Body of pancreas (tissue), 4 donors: ENCODE results near the gene KCNQ5.

Experiments
- POLR2A ChIP-seq, 3 donors: fragments of 450-650 bp; IDR thresholded peaks; one replicate each; pipeline ENCODE4 v1.6.1; 2016; ENCODE audit warnings: antibody characterized with exemption in 3 of 3, mild to moderate bottlenecking in 2 of 3
- TF ChIP-seq, protein P1 (sequence below), 7 experiments: fragments of 450-650 bp in 4 of 7; fragments of 200-600 bp in 3 of 7; sonication (generic) in 3 of 7; IDR thresholded peaks; one replicate each; pipeline ENCODE4 v1.5.1; 2016 to 2019; ENCODE audit warnings: antibody characterized with exemption in 7 of 7

DNA sequence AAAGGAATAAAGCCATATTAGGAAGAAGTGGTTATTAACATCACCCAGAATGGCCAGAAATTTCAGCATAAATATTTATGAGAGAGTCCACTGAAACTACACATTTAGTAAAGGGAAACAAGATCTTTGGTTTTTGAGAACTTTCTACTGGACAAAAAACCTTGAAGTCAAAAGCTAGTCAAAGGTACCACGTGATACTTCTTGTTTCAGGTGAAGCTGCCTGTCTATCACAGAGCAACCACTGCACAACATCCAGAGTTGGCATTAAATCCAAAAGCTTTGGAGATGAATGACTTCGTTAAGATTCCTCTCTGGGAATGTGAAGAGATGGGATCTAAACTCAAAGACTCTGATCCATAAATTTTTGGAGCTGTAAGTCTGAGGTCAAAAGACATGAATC is 137.0 kb downstream of the KCNQ5 start:
- no peak for TF ChIP-seq POLR2A (IDR thresholded peaks at IDR 0.05)
- TF ChIP-seq, protein P1, sequence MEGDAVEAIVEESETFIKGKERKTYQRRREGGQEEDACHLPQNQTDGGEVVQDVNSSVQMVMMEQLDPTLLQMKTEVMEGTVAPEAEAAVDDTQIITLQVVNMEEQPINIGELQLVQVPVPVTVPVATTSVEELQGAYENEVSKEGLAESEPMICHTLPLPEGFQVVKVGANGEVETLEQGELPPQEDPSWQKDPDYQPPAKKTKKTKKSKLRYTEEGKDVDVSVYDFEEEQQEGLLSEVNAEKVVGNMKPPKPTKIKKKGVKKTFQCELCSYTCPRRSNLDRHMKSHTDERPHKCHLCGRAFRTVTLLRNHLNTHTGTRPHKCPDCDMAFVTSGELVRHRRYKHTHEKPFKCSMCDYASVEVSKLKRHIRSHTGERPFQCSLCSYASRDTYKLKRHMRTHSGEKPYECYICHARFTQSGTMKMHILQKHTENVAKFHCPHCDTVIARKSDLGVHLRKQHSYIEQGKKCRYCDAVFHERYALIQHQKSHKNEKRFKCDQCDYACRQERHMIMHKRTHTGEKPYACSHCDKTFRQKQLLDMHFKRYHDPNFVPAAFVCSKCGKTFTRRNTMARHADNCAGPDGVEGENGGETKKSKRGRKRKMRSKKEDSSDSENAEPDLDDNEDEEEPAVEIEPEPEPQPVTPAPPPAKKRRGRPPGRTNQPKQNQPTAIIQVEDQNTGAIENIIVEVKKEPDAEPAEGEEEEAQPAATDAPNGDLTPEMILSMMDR (IDR thresholded peaks at IDR 0.05), result no peak
